GM12891 (cell line): Measurements from ENCODE around the gene TBRG4.
"Not testable (repeated sequence)": the region's sequence is repeated elsewhere in the genome, so short reads cannot be mapped to it uniquely, and the experiment has no call there.

Experiments
- DNase-seq: peaks from one replicate; pipeline ENCODE4 v3.0.0; 2011; ENCODE audit warnings: low spot score; ENCODE audit not compliant: insufficient read length
- FAIRE-seq: peaks from 2 replicates; lab custom pipeline; 2011; peaks lifted over from hg19 to GRCh38; lab: Jason Lieb, UNC
- PAX5 ChIP-seq: IDR thresholded peaks from 2 replicates; pipeline ENCODE4 v1.6.1; 2011; ENCODE audit warnings: low read length, moderate library complexity, mild to moderate bottlenecking; ENCODE audit not compliant: insufficient read depth, severe bottlenecking
- POLR2A ChIP-seq: IDR thresholded peaks from 2 replicates; pipeline ENCODE4 v1.6.1; 2011; ENCODE audit warnings: low read depth, low read length, control low read depth
- POLR2AphosphoS5 ChIP-seq: IDR thresholded peaks from 2 replicates; pipeline ENCODE4 v1.6.1; 2011; ENCODE audit warnings: low read depth, low read length, control low read depth
- POU2F2 ChIP-seq: IDR thresholded peaks from 2 replicates; pipeline ENCODE4 v1.6.1; 2011; ENCODE audit warnings: low read depth, mild to moderate bottlenecking, control low read depth, low read length, moderate library complexity
- SPI1 ChIP-seq: IDR thresholded peaks from 2 replicates; pipeline ENCODE4 v1.6.1; 2011; ENCODE audit warnings: low read depth, low read length, control low read depth
- TAF1 ChIP-seq: IDR thresholded peaks from 2 replicates; pipeline ENCODE4 v1.6.1; 2011; ENCODE audit warnings: low read depth, low read length, control low read depth

TBRG4 gene

GRCh38 chr7:45155357-45155900 is 43.9 kb upstream of the TBRG4 start:
- no peak for FAIRE-seq

GRCh38 chr7:45153861-45154260 is 42.4 kb upstream of the TBRG4 start:
- not testable (repeated sequence) for DNase-seq, FAIRE-seq

More at GRCh38 chr7:45155357-45155900, 43.9 kb upstream of the TBRG4 start:
- TF ChIP-seq TAF1 (no peak), POU2F2 (no peak), PAX5 (no peak), POLR2A (no peak), SPI1 (no peak), POLR2AphosphoS5 (no peak)
- no peak for DNase-seq

- peak; percentile 77 for FAIRE-seq
- TF ChIP-seq POLR2AphosphoS5: no peak
- TF ChIP-seq PAX5: no peak
- no peak for TF ChIP-seq TAF1
- TF ChIP-seq POU2F2: no peak
- no peak for TF ChIP-seq POLR2A
- TF ChIP-seq SPI1: no peak
- no peak for DNase-seq
Observed at GRCh38 chr7:45153233-45153632, 41.7 kb upstream of the TBRG4 start.

DNA sequence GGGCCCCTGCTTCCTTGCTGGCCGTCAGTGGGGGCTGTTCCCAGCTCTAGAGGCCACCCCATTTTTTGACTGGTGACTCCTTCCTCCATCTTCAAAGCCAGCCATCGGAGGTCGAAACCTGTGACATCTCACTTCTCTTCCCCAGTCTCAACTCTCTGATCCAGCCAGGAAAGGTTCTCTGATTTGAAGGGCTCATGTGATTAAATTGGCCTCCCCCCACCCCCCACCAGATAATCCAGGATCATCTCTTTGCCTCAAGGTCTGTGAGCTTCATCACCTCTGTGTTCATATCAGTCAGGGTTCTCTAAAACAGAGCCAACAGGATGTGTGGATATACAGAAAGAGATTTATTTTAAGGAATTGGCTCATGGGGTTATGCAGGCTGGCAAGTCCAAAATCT is 40.5 kb upstream of the TBRG4 start:
- FAIRE-seq (no peak), DNase-seq (no peak)
- TF ChIP-seq POLR2AphosphoS5: no peak
- no peak for TF ChIP-seq POLR2A
- TF ChIP-seq POU2F2: no peak
- TF ChIP-seq PAX5: no peak
- TF ChIP-seq TAF1: no peak
- no peak for TF ChIP-seq SPI1

DNA sequence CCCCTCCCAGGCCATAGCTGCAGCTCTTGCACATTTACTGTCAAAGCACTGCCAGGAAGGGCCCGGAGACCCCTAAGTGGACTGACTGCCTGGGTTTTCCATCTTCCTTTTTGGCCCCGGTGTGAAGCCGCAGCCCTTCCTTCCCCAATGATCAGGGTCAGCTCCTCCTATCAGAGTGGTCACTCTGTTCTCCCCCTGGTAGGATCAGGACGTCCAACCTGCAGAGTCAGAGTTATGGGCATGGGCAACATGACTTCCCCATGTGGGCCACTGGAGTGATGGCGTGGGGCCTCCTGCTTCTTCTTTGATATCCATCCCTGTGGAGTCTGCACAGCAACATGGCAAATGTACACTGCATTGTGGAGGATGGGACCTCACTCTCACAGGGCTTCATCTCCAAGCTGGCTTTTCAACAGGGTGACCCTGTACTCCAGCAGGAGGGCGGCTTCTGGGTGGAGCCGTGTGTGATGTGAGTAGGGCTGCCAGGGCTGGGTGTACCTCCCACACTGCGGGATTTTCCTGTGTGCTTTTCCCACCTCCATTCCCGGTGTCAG is 39.7 kb upstream of the TBRG4 start:
- DNase-seq (no peak), FAIRE-seq (no peak)
- TF ChIP-seq POLR2A (no peak), TAF1 (no peak), POLR2AphosphoS5 (no peak), POU2F2 (no peak), PAX5 (no peak), SPI1 (no peak)

- DNase-seq: no peak
- no peak for FAIRE-seq
- TF ChIP-seq POLR2AphosphoS5 (no peak), PAX5 (no peak), TAF1 (no peak), SPI1 (no peak), POLR2A (no peak)
Observed at GRCh38 chr7:45150199-45150598, 38.7 kb upstream of the TBRG4 start.

- DNase-seq (no peak), FAIRE-seq (no peak)
Observed at GRCh38 chr7:45149606-45150005, 38.1 kb upstream of the TBRG4 start.

GRCh38 chr7:45148653-45148973 is 37.1 kb upstream of the TBRG4 start:
- FAIRE-seq: no peak
- DNase-seq: no peak
- TF ChIP-seq POLR2AphosphoS5: no peak
- TF ChIP-seq POLR2A: no peak
- TF ChIP-seq PAX5: no peak

More at GRCh38 chr7:45149606-45150005, 38.1 kb upstream of the TBRG4 start:
- TF ChIP-seq POLR2AphosphoS5: no peak
- no peak for TF ChIP-seq SPI1
- TF ChIP-seq TAF1: no peak
- no peak for TF ChIP-seq POU2F2
- no peak for TF ChIP-seq POLR2A
- no peak for TF ChIP-seq PAX5

- TF ChIP-seq POLR2AphosphoS5 (no peak), TAF1 (no peak), POU2F2 (no peak), SPI1 (no peak), POLR2A (no peak), PAX5 (no peak)
Observed at GRCh38 chr7:45147858-45148652, 36.6 kb upstream of the TBRG4 start.

More at GRCh38 chr7:45147858-45148652, 36.6 kb upstream of the TBRG4 start:
- FAIRE-seq (no peak), DNase-seq (no peak)
